ENCODE data around the gene KCNA1. TPM values are rescaled to one million over a fixed set of nuclear protein-coding genes. Genes with fewer than 3 reads are reported as not detected.

KCNA1 gene
- total RNA-seq, 1 experiment from 2014 or later: 0.98 TPM

DNA sequence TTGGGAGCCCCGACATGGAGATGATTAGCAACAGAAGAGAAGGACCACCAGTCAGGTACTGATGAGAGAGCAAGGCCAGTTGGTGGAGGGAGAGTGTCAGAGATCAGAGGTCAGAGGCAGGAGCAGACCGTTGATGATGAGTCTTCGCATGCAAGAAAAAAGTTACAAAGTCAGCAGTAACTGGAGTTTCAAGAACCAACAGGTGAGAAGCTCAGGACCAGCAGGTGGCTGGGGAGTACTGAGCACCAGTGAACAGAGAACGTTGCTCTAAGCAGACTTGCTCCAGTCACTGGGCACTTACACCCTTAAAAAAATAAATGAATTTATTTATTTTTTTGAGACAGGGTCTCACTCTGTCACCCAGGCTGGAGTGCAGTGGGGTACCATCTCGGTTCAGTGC, 44.5 kb upstream of the KCNA1 start:
- TF ChIP-seq CTCF (conservative IDR thresholded peaks at IDR 0.05): no peak
- H3K4me3 Mint-ChIP-seq: no peak overlapping the region

More for the DNA sequence above, 44.5 kb upstream of the KCNA1 start:
- Histone ChIP-seq H2AFZ (ENCODE audit: low read length) (no peak overlapping the region), H4K20me1 (ENCODE audit: control insufficient read depth, insufficient read depth, insufficient read length) (no peaks in the 10 kb centered on the region), H2BK20ac (ENCODE audit: low read depth, low read length, poor library complexity, severe bottlenecking) (no peak overlapping the region), H4K8ac (replicated peaks; ENCODE audit: insufficient read length, low read depth, low read length) (no peak overlapping the region), H4K91ac (ENCODE audit: insufficient read length, low read depth, low read length) (no peak overlapping the region), H3K9me3 (ENCODE audit: control insufficient read depth, low read depth, low read length) (no peaks in the 10 kb centered on the region), H3K4me2 (ENCODE audit: insufficient read depth, insufficient read length, low read length) (no peak overlapping the region), H3K4me1 (ENCODE audit: insufficient read depth, low read length) (no peaks in the 10 kb centered on the region), H2AK5ac (ENCODE audit: insufficient read length, low read length) (no peak overlapping the region), H3K56ac (ENCODE audit: insufficient read length, low read depth, low read length) (no peak overlapping the region), H3K23me2 (ENCODE audit: insufficient read length, low read depth, low read length, poor library complexity, severe bottlenecking) (no peaks in the 10 kb centered on the region), H3K4ac (ENCODE audit: low read depth, low read length) (no peak overlapping the region), H3K14ac (ENCODE audit: insufficient read depth, low read length) (no peak overlapping the region), H3T11ph (ENCODE audit: low read length) (no peak overlapping the region), H2BK12ac (ENCODE audit: insufficient read length, low read depth, low read length) (no peak overlapping the region), H3K9ac (ENCODE audit: extremely low read depth, insufficient read length, low read length) (no peak overlapping the region), H4K5ac (ENCODE audit: insufficient read length, low read depth, low read length) (no peak overlapping the region), H3K23ac (ENCODE audit: insufficient read length, low read depth, low read length) (no peak overlapping the region), H2BK5ac (ENCODE audit: insufficient read length, low read length) (no peak overlapping the region), H3K27me3 (ENCODE audit: insufficient read depth, low read length) (no peaks in the 10 kb centered on the region), H3K79me1 (ENCODE audit: insufficient read depth, low read depth, low read length, poor library complexity, severe bottlenecking) (no peaks in the 10 kb centered on the region), H3K27ac (ENCODE audit: insufficient read length, low read depth, low read length) (no peak overlapping the region), H3K79me2 (ENCODE audit: insufficient read depth, low read length) (no peaks in the 10 kb centered on the region), H2BK120ac (ENCODE audit: low read depth, low read length, poor library complexity, severe bottlenecking) (no peak overlapping the region), H3K18ac (ENCODE audit: insufficient read length, low read depth, low read length) (no peak overlapping the region), H2BK15ac (ENCODE audit: low read depth, low read length) (no peak overlapping the region)
- no peak for DNase-seq
- Mint-ChIP-seq H3K27ac (no peak overlapping the region), H3K27me3 (ENCODE audit: low read depth) (peaks cover 60% of the 10 kb centered on the region), H3K4me1 (no peaks in the 10 kb centered on the region), H3K9me3 (no peaks in the 10 kb centered on the region), H3K36me3 (ENCODE audit: insufficient read depth in 1 of 3, low read depth in 3 of 3) (no peaks in the 10 kb centered on the region)
- no CpG with 5 or more reads among the region's 5 CpGs for WGBS (ENCODE audit: extremely low coverage, insufficient read length, low lambda C conversion rate)
